Measurements from ENCODE around the gene KDM4B.
"Not testable (repeated sequence)": the region's sequence is repeated elsewhere in the genome, so short reads cannot be mapped to it uniquely, and the experiment has no call there.

KDM4B gene

DNA sequence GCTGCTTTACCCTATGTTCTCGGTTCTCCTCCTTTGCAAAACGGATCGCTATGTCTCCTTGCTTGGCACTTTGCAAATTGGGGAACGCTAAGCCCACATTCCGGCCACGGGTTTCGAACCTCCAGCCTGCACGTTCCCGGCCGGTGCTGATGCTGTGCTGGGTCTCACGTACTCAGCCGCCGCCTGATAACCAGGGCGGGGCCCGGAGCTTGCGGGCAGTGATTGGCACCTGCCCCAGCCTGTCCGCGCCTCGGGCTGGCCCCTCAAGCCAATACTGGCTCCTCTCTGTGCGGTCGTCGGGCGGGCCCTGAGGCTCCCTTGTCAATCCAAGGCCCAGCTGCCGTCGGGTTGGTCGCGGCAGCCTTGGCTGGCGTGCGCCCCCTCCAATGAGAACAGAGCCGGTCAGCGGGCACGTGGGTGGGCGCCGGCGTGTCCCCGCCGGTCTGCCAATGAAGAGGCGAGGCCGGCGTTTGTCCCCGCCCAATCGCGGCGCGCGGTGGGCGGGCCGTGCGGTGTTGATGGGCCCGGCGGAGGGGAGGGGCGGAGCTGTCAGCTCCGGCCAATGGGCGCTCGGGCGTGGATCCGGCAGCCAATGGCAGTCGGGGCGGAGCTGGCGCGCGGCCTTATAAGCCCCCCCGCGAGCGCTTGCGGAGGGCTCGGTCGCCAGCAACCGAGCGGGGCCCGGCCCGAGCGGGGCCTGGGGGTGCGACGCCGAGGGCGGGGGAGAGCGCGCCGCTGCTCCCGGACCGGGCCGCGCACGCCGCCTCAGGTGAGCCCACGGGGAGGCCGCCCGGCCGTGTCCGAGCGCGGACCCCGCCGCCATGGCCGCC lies at the start of gene KDM4B:
Gene KDM4B (plus strand): TSS at position 652 of the 830 bp plus-strand sequence. CDS start 63,778 bp downstream, outside the sequence.
- DNase-seq (ENCODE audit: low read depth, low spot score) = peak; percentile 98

- no peak for DNase-seq (ENCODE audit: low read depth, low spot score)
These were observed 46.2 kb upstream of the KDM4B start for GRCh38 chr19:4922530-4923275.

DNA sequence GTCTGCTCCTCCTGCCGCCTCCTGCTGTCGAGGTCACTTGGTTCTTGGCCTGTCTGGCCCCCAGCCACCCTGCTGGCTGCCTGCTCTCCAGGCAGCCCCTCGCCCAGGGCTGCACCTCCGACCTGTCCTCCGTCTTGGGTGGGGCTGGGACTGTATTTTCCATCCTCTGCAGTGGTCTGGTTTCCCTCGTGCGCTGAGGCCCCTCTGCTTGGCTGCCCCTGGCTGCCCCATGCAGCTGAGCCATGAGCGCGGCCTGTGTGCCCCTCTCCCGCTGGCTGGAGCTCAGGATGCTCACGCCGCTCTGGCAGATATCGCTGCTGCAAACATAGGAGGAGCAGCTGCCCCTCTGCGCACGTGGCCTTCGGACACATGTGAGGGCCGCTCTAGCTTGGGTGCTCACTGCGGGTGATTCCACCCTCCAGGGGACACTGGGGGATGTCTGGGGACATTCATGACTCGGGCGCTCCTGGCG lies 45.6 kb upstream of the KDM4B start:
- no peak for DNase-seq (ENCODE audit: low read depth, low spot score)

- no peak for DNase-seq (ENCODE audit: low read depth, low spot score)
These were observed 39.7 kb upstream of the KDM4B start for GRCh38 chr19:4929186-4929585.

GRCh38 chr19:4930664-4931063 lies 38.2 kb upstream of the KDM4B start:
- no peak for DNase-seq (ENCODE audit: low read depth, low spot score)

- DNase-seq (ENCODE audit: low read depth, low spot score) = no peak
These were observed 36.2 kb upstream of the KDM4B start for GRCh38 chr19:4932711-4933110.

GRCh38 chr19:4933528-4933927 lies 35.4 kb upstream of the KDM4B start:
- no peak for DNase-seq (ENCODE audit: low read depth, low spot score)

DNA sequence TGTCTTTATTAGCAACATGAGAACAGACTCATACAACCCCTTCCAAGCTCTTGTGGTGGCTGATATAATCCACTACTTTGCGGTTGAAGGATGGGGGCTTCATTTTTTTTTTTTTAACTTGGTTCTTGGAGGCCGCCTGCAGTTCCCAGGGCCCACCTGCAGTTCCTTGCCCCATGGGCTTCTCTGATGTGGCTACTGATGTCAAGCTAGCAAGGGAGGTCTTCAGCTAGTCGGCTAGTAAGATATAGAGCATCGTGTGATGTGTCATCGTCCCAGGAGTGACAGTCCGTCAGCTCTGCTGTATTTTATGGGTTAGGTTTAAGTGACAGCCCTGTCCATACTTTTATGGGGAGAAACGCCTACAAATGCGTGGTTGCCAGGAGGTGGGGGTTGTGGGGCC lies 33.5 kb upstream of the KDM4B start:
- no peak for DNase-seq (ENCODE audit: low read depth, low spot score)

- no peak for DNase-seq (ENCODE audit: low read depth, low spot score)
These were observed 31.9 kb upstream of the KDM4B start for GRCh38 chr19:4937060-4937459.

GRCh38 chr19:4938461-4938860 lies 30.5 kb upstream of the KDM4B start:
- not testable (repeated sequence) for DNase-seq (ENCODE audit: low read depth, low spot score)

- no peak for DNase-seq (ENCODE audit: low read depth, low spot score)
These were observed 29.4 kb upstream of the KDM4B start for GRCh38 chr19:4939466-4939865.

DNA sequence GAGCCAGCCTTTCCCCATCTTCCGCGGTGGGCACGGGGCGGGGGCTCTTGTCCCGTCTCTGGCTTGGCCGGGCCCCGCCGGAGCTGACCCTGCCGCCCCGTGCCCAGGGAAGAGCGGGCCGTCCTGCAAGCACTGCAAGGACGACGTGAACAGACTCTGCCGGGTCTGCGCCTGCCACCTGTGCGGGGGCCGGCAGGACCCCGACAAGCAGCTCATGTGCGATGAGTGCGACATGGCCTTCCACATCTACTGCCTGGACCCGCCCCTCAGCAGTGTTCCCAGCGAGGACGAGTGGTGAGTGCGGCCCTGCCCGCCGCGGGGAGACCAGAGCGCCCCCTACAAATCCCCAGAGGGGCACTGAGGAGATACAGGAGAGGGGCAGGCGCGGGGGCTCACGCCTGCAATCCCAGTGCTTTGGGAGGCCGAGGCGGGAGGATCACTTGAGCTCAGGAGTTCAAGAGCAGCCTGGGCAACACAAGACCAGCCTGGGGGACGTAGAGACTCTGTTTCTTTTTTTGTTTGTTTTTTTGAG lies 27.2 kb upstream of the KDM4B start:
- not testable (repeated sequence) for DNase-seq (ENCODE audit: low read depth, low spot score)

GRCh38 chr19:4950650-4951049 lies 18.3 kb upstream of the KDM4B start:
- DNase-seq (ENCODE audit: low read depth, low spot score) = not testable (repeated sequence)

GRCh38 chr19:4951656-4952055 lies 17.3 kb upstream of the KDM4B start:
- DNase-seq (ENCODE audit: low read depth, low spot score) = no peak

DNA sequence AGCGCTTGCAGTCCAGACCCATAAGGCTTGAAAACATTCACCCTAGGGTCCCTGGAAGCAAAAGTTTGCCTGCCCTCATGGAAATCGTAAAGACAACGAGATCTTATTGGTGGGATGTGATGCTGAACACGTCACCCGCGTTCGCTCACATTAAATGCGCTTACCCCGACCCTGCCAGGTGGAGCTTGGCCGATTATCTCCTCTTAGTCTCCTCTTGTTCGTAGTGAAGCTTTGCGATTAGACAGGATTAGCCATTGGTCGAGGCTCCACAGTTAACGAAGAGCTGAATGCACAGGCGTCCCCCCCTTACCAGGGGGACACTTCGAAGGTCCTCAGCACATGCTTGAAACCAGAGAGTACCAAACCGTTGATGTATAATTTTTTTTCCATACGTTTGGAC lies 16.0 kb upstream of the KDM4B start:
- no peak for DNase-seq (ENCODE audit: low read depth, low spot score)

- DNase-seq (ENCODE audit: low read depth, low spot score) = not testable (repeated sequence)
These were observed 14.4 kb upstream of the KDM4B start for GRCh38 chr19:4954320-4955149.

DNA sequence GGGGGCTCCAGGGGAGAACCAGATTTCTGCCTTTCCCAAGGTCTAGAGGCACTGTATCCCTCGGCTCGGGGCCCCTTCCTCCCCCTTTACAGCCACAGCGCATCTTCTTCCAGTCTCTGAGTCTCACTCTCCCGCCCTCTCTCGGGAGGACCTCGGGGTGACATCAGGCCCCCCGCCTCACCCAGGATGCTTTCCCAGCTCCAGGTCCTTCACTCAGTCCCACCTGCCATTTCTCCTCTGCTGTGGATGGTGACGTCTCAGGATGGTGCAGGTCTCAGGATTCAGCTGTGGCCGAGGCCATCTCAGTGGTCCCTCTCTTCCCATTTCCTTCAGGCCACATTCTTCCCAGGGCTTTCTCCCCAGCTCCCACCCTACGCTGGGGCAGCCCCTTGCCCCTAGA lies 13.6 kb upstream of the KDM4B start:
- no peak for DNase-seq (ENCODE audit: low read depth, low spot score)

- no peak for DNase-seq (ENCODE audit: low read depth, low spot score)
These were observed 10.9 kb upstream of the KDM4B start for GRCh38 chr19:4957981-4958380.

GRCh38 chr19:4962085-4962619 lies 6.8 kb upstream of the KDM4B start:
- DNase-seq (ENCODE audit: low read depth, low spot score) = no peak

DNA sequence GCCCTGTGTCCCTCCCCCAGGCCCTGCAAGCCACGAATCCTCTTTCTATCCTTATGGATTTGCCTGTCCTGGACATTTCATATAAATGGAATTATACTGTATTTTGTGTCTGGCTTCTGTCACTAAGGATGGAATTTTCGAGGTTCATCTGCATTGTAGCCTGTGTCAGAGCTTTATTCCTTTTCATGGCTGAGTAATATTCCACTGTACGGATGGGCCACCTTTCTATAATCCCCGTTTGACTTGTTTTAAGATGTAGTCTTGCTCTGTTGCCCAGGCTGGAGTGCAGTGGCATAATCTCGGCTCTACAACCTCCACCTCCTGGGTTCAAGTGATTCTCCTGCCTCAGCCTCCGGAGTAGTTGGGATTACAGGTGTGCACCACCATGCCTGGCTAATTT lies 3.9 kb upstream of the KDM4B start:
- DNase-seq (ENCODE audit: low read depth, low spot score) = no peak

- no peak for DNase-seq (ENCODE audit: low read depth, low spot score)
These were observed 2.3 kb upstream of the KDM4B start for GRCh38 chr19:4966591-4966990.
